ENCODE measurements around the gene MVK.

DNA sequence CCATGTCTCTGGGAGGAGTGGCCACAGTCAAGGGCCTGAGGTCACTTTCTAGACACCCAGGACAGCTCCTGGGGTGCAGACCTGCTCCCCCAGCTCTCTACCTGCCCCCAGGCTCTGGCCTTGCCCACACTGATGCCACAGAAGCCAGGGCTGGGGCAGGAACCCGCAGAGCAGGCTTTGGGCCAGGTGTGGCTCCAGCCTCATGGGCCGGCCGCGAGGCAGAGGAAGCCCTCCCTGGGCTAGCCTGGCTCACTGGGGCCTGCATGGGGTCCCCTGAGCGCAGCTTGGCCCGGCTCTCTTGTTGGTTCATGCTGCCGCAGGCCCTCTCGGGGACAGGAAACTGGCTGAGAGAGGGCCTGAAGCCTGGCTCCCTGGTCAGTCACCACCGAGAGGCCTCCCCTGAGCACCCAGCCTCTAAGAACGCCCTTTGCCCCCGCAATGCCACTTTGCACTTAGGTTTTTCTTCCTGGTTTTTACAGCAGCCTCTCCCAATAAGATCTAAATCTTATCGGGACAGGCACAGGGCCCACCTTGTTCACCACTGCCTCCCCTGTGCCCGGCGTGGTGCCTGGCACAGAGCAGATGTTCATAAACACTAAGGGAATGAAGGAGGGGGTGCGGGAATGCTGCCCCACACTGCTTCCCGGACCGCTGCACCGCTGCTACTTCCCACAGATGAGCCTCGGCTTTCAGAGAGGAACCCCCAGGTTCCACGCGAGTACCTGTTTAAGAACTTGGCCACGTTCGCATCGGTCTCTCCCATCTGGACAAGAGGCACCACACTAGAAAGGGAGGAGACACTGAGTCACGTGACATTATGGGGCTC, 15.0 kb upstream of the MVK start:
- no peak for TF ChIP-seq EP300 (IDR thresholded peaks at IDR 0.05)
- TF ChIP-seq, protein P1, sequence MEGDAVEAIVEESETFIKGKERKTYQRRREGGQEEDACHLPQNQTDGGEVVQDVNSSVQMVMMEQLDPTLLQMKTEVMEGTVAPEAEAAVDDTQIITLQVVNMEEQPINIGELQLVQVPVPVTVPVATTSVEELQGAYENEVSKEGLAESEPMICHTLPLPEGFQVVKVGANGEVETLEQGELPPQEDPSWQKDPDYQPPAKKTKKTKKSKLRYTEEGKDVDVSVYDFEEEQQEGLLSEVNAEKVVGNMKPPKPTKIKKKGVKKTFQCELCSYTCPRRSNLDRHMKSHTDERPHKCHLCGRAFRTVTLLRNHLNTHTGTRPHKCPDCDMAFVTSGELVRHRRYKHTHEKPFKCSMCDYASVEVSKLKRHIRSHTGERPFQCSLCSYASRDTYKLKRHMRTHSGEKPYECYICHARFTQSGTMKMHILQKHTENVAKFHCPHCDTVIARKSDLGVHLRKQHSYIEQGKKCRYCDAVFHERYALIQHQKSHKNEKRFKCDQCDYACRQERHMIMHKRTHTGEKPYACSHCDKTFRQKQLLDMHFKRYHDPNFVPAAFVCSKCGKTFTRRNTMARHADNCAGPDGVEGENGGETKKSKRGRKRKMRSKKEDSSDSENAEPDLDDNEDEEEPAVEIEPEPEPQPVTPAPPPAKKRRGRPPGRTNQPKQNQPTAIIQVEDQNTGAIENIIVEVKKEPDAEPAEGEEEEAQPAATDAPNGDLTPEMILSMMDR (IDR thresholded peaks at IDR 0.05) = no peak

Measured in tibial nerve (tissue), 4 donors.